CD4-positive, alpha-beta T cell (primary cell): ENCODE data around the gene CFL1. TPM values are rescaled to one million over a fixed set of nuclear protein-coding genes. Genes with fewer than 3 reads are reported as not detected.

Experiments used
- ATAC-seq: fragments of 200-7000 bp; cut with Tn5 transposase; one replicate; pipeline ENCODE4 v1.10.0; 2022; ENCODE audit warnings: mild to moderate bottlenecking; ENCODE audit not compliant: poor library complexity
- CTCF ChIA-PET: fragments of 350-600 bp; sonication (Branson Sonifier 250); formaldehyde crosslinking; loops from one replicate; lab custom pipeline; 2021; ENCODE audit warnings: antibody characterized with exemption, inconsistent platforms; lab: Charles Lee
- POLR2A ChIA-PET: fragments of 350-600 bp; sonication (Branson Sonifier 250); formaldehyde crosslinking; loops from one replicate; lab custom pipeline; 2021; ENCODE audit warnings: antibody characterized with exemption, inconsistent platforms; lab: Charles Lee
- DNase-seq, 14 experiments: peaks; one replicate each; pipeline ENCODE4 v3.0.0-alpha.2; 2013 to 2020; ENCODE audit warnings: mixed read lengths in 2 of 14
- H3K27ac ChIP-seq, 2 donors: one replicate each; pipeline versions ENCODE4 v1.5.1 to v1.7.0; 2013; ENCODE audit warnings: low read length in 2 of 2, low read depth in 1 of 2, mild to moderate bottlenecking in 1 of 2
- H3K27me3 ChIP-seq, 2 experiments: 1 replicate in 1 of 2; 2 replicates in 1 of 2; pipeline versions ENCODE4 v1.6.1 to v1.7.0; 2013; ENCODE audit warnings: low read length in 2 of 2, control low read depth in 1 of 2, mild to moderate bottlenecking in 1 of 2, moderate library complexity in 1 of 2; ENCODE audit not compliant: insufficient read depth in 2 of 2, control insufficient read depth in 1 of 2
- H3K36me3 ChIP-seq: one replicate; pipeline ENCODE4 v1.6.1; 2013; ENCODE audit warnings: low read length, control low read depth; ENCODE audit not compliant: insufficient read depth
- H3K4me1 ChIP-seq: one replicate; pipeline ENCODE4 v1.6.1; 2013; ENCODE audit warnings: low read length, control low read depth; ENCODE audit not compliant: insufficient read depth
- H3K4me3 ChIP-seq: one replicate; pipeline ENCODE4 v1.5.1; 2013; ENCODE audit warnings: mild to moderate bottlenecking, low read length, moderate library complexity
- H3K9me3 ChIP-seq, 2 experiments: 1 replicate in 1 of 2; 2 replicates in 1 of 2; pipeline versions ENCODE4 v1.6.1 to v1.7.0; 2013; ENCODE audit warnings: low read length in 2 of 2, mild to moderate bottlenecking in 2 of 2, control low read depth in 1 of 2, moderate library complexity in 1 of 2; ENCODE audit not compliant: control insufficient read depth in 1 of 2, insufficient read depth in 1 of 2
- H3K27ac Mint-ChIP-seq: one replicate; pipeline ENCODE4 v1.8.0; 2020; ENCODE audit warnings: mixed read lengths
- H3K27me3 Mint-ChIP-seq: one replicate; pipeline ENCODE4 v1.8.0; 2021; ENCODE audit warnings: mixed read lengths
- H3K36me3 Mint-ChIP-seq: one replicate; pipeline ENCODE4 v1.8.0; 2021; ENCODE audit warnings: low read depth, mixed read lengths
- H3K4me1 Mint-ChIP-seq: one replicate; pipeline ENCODE4 v1.8.0; 2021; ENCODE audit warnings: low read depth, mixed read lengths
- H3K4me3 Mint-ChIP-seq: one replicate; pipeline ENCODE4 v1.8.0; 2020; ENCODE audit warnings: mild to moderate bottlenecking, mixed read lengths
- H3K9me3 Mint-ChIP-seq: one replicate; pipeline ENCODE4 v1.8.0; 2020; ENCODE audit warnings: mixed read lengths
- CTCF ChIP-seq: fragments of 200-600 bp; IDR thresholded peaks from one replicate; pipeline ENCODE4 v1.8.0; 2022; ENCODE audit warnings: antibody characterized with exemption, mild to moderate bottlenecking
- intact Hi-C, 2 experiments: fragments of 100-400 bp; cut with DNase I in 1 of 2; cut with micrococcal nuclease in 1 of 2; formaldehyde crosslinking; loops; one replicate each; pipeline versions ENCODE4 v1.15.1 to v1.9.0; 2023 to 2025; cut with DNase I, micrococcal nuclease
- total RNA-seq, 174 experiments: library from RNA in 2 of 174; stranded (reverse) in 2 of 174; gene quantifications; one replicate each; pipeline ENCODE4 v1.2.3 and lab custom pipeline; 2021 to 2026

The CFL1 gene
- total RNA-seq, 2 experiments from 2014 or later: 322 to 331 TPM

- Mint-ChIP-seq H3K9me3 (no peaks in the 10 kb centered on the region), H3K36me3 (peaks cover 53% of the 10 kb centered on the region), H3K27me3 (no peaks in the 10 kb centered on the region), H3K27ac (no peak overlapping the region), H3K4me1 (peaks cover 13% of the 10 kb centered on the region), H3K4me3 (peak overlapping the region; percentile 25)
- H3K27me3 ChIP-seq: no peaks in the 10 kb centered on the region
- no peak overlapping the region for H3K27ac ChIP-seq
- peaks cover 64% of the 10 kb centered on the region for H3K36me3 ChIP-seq
- CTCF ChIA-PET: interaction anchor here (0.9 kb wide), 1 partner anchor 22 kb away, joined by 3 read pairs; the partner anchor contains the start of gene FIBP
- no peaks in the 10 kb centered on the region for H3K9me3 ChIP-seq
- DNase-seq (no peak), ATAC-seq (no peak)
- H3K4me1 ChIP-seq: peaks cover 42% of the 10 kb centered on the region
- no peak for TF ChIP-seq CTCF
- no peak overlapping the region for H3K4me3 ChIP-seq
- intact Hi-C loops: no loop called here
- POLR2A ChIA-PET: interaction anchor here (1.1 to 1.3 kb wide), 2 partner anchors 8 to 23 kb away, joined by 3 to 6 read pairs; partner anchors contain the start of gene CFL1
Observed at GRCh38 chr11:65866509-65867283, 8.7 kb upstream of the CFL1 start.

DNA sequence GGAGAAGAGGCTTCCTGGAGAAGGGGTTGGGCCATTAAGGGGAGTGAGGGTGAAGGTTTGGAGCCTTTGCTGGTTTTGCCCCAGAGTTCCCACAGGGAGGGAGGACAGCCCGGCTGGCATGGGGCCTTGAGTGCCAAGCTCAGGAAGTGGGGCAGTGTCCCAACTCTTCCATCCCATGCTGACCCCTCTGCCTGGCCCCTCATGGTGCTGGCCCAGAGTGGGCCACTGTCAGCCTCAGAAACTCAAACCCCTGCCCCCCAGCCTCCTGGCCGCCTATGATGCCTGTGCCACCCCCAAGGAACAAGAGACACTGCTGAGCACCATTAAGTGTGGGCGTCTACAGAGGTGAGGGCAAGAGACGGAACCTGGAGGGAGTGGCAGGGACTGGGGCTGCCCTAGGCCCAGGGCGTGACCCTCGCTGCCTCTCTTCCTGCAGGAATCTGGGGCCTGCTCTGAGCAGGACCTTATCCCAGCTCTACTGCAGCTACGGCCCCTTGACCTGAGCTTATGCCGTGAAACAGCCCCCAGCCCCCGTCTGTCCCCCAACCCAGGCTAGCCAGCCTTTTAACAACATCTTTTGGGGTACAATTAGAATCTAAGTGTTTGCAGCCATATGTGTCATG is 7.7 kb upstream of the CFL1 start:
- no peak overlapping the region for H3K27ac Mint-ChIP-seq
- DNase-seq (peak in 1 of 14 experiments; percentile 17), ATAC-seq (no peak)
- ChIA-PET POLR2A (interaction anchor here (1.1 kb wide), 1 partner anchor 7 kb away, joined by 3 read pairs; the partner anchor contains the start of gene CFL1), CTCF (interaction anchor here (0.9 kb wide), 1 partner anchor 23 kb away, joined by 3 read pairs; the partner anchor contains the start of gene FIBP)
- no peaks in the 10 kb centered on the region for H3K9me3 ChIP-seq
- H3K27me3 Mint-ChIP-seq: no peaks in the 10 kb centered on the region
- peaks cover 67% of the 10 kb centered on the region for H3K36me3 ChIP-seq
- H3K9me3 Mint-ChIP-seq: no peaks in the 10 kb centered on the region
- H3K36me3 Mint-ChIP-seq: peaks cover 63% of the 10 kb centered on the region
- H3K4me3 Mint-ChIP-seq: no peak overlapping the region
- no peaks in the 10 kb centered on the region for H3K27me3 ChIP-seq
- H3K27ac ChIP-seq: no peak overlapping the region
- peaks cover 17% of the 10 kb centered on the region for H3K4me1 Mint-ChIP-seq
- H3K4me1 ChIP-seq: peaks cover 42% of the 10 kb centered on the region
- H3K4me3 ChIP-seq: no peak overlapping the region
- intact Hi-C loops: no loop called here
- TF ChIP-seq CTCF: no peak

DNA sequence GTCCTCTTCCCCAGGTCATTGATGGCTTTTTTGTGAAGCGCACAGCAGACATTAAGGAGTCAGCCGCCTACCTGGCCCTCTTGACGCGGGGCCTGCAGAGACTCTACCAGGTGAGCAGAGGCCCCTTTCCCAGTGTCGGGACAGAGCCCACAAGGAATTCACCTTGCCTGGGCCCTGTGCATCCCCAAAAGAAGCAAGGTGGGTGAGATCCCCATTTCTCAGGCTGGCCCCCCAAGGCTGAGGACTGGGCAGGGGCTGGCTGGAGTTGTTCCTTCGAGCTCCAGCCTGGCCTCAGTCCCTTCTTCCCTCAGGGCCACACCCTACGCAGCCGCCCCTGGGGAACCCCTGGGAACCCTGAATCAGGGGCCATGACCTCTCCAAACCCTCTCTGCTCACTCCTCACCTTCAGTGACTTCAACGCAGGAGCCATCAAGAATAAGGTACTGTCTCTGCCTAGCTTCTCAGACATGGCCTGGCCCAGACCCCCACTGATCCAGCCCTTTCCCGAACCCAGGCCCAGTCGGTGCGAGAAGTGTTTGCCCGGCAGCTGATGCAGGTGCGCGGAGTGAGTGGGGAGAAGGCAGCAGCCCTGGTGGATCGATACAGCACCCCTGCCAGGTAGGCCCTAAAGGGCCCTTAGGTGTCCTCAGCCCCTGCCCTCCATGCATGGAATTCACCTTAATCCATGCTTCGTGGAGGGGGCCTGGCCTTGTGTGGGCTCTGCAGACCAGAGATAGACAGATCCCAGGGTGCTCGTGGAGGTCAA is 6.9 kb upstream of the CFL1 start:
- Mint-ChIP-seq H3K4me3 (peak overlapping the region; percentile 65), H3K27me3 (no peaks in the 10 kb centered on the region), H3K4me1 (peaks cover 18% of the 10 kb centered on the region), H3K36me3 (peaks cover 69% of the 10 kb centered on the region), H3K27ac (no peak overlapping the region), H3K9me3 (no peaks in the 10 kb centered on the region)
- no peak overlapping the region for H3K4me3 ChIP-seq
- DNase-seq (peak in 1 of 14 experiments; percentile 16), ATAC-seq (no peak)
- POLR2A ChIA-PET: no interaction called here
- no peak overlapping the region for H3K27ac ChIP-seq
- TF ChIP-seq CTCF: no peak
- intact Hi-C loops: no loop called here
- peaks cover 67% of the 10 kb centered on the region for H3K36me3 ChIP-seq
- H3K9me3 ChIP-seq: no peaks in the 10 kb centered on the region
- peaks cover 41% of the 10 kb centered on the region for H3K4me1 ChIP-seq
- no peaks in the 10 kb centered on the region for H3K27me3 ChIP-seq
- CTCF ChIA-PET: no interaction called here
